GM19372 (cell line): Measurements from ENCODE around the gene TMPRSS11E.
"Not testable (repeated sequence)": the region's sequence is repeated elsewhere in the genome, so short reads cannot be mapped to it uniquely, and the experiment has no call there.

ENCODE experiments used
- ATAC-seq: cut with Tn5 transposase; IDR thresholded peaks from one replicate; pipeline ENCODE4 v1.9.1; 2021; ENCODE audit warnings: mild to moderate bottlenecking, low read depth, moderate library complexity; ENCODE audit not compliant: unreplicated experiment

TMPRSS11E gene

DNA sequence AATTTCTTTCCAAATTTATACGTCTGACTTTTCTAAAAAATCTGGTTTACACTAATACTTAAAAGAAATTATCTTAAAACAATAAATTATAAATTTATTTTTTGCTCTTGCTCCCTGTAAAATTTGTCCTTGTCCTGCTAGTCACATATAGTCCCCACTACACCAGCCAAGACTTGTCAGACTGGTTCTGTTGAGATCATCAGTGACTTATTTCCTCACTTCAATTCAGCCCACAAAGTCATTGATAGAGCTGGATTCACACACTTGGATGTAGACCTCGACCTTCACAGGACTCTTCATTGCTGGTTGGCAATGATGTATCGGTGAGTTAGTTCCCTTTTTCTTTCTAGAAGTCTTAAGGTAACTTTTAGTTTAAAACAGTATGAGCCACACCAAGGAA, at the start of gene TMPRSS11E:
Gene TMPRSS11E (plus strand): TSS at position 263 of the 400 bp plus-strand sequence. CDS start 50 bp downstream, at position 313.
- ATAC-seq = no peak

DNA sequence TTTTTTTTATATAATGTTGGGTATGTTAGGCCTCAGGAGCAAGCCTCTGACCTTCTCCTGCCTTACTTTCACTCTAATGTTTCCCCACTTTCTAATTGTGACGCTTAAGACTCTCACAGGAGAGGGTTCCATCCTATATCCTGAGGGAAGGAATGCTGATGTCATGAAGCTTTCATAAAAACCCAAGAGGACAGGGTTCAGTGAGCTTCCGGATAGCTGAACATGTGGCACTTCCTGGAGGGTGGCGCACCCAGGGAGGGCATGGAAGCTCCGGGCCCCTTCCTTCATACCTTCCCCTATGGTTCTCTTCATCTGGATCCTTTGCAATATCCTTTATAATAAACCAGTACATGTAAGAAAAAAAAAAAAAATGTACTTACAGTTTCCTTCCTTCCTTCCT, 48.0 kb upstream of the TMPRSS11E start:
- no peak for ATAC-seq

GRCh38 chr4:68401231-68401630, 46.0 kb upstream of the TMPRSS11E start:
- ATAC-seq = no peak

DNA sequence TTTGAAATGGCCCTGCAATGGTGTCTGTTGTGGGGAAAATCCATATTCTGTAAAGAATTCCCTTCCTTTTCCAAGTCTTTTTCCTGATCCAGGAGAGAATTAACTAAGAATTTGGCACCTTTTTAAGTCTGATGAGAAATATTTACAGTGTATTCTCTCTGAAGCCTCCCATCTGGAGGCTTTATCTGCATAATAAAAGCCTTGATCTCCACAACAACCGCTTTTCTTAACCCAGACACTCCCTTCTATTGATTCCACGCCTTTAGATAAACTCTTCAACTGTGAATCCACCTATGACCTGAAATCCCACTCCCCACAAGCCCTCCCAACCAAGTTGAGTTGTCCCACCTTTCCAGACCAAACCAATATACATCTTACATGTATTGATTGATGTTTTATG, 43.1 kb upstream of the TMPRSS11E start:
- ATAC-seq = no peak

GRCh38 chr4:68405718-68406478, 41.4 kb upstream of the TMPRSS11E start:
- not testable (repeated sequence) for ATAC-seq

GRCh38 chr4:68406479-68406859, 40.8 kb upstream of the TMPRSS11E start:
- ATAC-seq = no peak

DNA sequence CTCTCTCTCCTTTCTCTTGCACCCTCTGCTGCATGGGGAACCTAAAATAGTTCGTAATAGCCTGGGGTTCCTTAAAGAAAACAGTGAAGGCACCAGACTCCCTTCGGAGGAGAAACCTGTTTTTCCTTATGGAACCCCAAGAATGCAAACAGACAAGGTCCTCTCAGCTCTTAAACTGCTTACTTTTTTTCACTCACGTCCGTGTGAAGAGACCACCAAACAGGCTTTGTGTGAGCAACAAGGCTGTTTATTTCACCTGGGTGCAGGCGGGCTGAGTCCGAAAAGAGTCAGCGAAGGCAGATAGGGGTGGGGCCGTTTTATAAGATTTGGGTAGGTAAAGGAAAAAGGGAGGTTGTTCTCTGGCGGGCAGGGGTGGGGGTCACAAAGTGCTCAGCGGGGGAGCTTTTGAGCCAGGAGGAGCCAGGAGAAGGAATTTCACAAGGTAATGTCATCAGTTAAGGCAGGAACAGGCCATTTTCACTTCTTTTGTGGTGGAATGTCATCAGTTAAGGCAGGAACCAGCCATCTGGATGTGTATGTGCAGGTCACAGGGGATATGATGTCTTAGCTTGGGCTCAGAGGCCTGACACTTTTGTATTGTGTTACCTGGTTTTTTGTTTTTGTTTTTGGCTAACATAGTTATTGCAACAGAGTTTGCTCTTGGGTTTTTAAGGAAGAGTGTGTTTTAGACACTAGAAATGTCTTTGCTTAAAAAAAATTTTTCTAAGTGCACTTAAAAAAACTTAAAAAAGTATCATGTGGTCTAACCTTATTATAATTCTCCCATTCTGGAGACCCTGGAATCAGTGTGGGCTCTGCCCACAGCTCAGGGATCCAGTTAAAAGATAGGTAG, 40.0 kb upstream of the TMPRSS11E start:
- not testable (repeated sequence) for ATAC-seq

GRCh38 chr4:68407868-68408190, 39.4 kb upstream of the TMPRSS11E start:
- ATAC-seq = no peak

DNA sequence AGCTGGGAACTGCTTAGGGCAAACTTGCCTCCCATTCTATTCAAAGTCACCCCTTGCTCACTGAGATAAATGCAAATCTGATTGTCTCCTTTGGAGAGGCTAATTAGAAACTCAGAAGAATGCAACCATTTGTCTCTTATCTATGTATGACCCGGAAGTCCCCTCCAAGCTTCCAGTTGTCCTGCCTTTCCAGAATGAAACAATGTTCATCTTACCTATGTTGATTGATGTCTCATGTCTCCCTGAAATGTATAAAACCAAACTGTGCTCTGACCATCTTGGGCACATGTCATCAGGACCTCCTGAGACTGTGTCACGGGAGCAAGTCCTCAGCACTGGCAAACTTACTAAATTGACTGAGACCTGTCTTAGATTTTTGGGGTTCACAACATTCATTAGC, 37.1 kb upstream of the TMPRSS11E start:
- ATAC-seq = no peak

DNA sequence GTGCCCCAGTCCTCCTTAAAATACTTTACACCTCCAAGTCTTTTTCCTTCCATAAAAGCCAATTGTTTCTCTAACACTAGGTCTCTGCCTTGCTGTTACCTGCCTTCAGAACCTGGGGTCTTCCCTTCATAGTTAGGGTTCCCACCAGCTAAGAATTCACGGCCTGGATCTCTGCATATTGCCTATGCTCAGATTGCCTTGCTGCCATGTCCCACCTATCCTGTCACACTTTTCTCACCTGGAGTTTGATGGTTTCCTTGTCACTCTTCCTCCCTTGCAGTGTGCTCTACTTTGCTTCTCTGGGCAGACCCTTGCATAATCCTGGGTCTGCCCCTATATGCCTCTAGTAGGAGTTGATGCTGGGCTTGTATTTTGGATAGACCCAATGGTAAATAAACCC, 36.6 kb upstream of the TMPRSS11E start:
- ATAC-seq = no peak

GRCh38 chr4:68412031-68412430, 35.2 kb upstream of the TMPRSS11E start:
- ATAC-seq = not testable (repeated sequence)

- ATAC-seq = no peak
Observed at GRCh38 chr4:68416591-68416990, 30.7 kb upstream of the TMPRSS11E start.

- no peak for ATAC-seq
Observed at GRCh38 chr4:68426516-68426915, 20.7 kb upstream of the TMPRSS11E start.

- no peak for ATAC-seq
Observed at GRCh38 chr4:68430337-68430736, 16.9 kb upstream of the TMPRSS11E start.

- no peak for ATAC-seq
Observed at GRCh38 chr4:68432320-68432719, 14.9 kb upstream of the TMPRSS11E start.

- ATAC-seq = no peak
Observed at GRCh38 chr4:68433582-68433981, 13.7 kb upstream of the TMPRSS11E start.

GRCh38 chr4:68434277-68434676, 13.0 kb upstream of the TMPRSS11E start:
- ATAC-seq = no peak

- ATAC-seq = no peak
Observed at GRCh38 chr4:68434836-68435235, 12.4 kb upstream of the TMPRSS11E start.

DNA sequence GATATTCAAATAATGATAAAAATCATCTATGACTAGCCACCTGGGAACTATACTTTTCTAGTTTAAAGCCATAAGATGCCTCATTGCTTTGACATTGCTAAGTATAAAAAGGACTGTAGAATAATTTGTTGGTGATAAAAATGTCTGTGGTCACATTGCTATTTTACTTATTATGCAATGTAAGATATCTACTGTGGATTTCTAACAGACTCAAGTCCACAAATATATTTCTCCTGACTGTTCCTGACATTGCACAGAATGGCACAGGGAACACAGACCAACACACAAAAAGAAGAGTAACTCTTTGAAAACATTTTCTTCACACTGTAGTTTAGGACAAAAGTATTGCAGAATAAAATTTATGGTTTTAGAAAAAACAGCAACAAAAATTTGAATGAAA, 2.2 kb upstream of the TMPRSS11E start:
- no peak for ATAC-seq

DNA sequence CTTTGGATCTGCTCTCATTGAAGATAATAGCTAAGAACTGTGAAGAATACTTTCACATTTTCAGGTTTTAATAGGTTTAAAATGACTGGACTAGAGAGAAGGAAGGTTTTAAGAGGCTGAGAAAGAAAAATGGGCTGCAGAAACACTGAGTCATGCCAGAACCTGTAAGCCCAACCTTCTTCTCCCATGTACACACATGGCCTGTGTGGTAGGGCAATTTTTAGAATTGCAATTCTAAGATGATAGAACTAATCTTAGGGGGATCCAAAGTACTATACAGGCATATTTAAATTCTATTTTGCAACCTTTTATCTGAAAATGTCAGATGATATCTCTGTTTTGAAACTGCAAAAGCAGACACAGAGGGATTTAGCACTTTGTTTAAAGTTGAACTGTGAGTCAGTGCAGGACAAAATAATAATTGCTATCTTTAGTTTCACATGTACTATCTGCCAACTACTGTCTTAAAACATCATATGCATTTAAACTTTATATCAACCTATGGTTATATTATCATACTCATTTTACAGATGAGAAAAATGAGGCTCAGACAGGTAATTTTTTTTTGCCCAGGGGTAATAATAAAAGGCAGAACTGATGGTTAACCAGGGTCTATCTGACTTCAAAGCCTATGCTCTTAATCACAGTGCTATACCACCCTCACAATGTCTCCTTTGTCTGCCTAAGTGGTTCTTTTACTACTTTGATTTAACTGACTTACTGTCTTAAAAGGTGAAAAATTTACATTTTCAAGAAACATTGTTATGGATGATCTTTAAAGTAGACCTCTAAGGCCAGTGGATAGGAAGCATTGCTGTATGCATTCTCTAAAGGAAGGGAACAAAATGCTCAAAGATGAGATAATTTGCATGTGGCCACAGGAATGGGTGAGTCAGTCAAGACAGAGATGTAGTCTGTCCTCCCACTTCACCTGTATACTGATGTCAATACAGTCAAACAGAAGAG, 4.3 kb downstream of the TMPRSS11E start:
- no peak for ATAC-seq

DNA sequence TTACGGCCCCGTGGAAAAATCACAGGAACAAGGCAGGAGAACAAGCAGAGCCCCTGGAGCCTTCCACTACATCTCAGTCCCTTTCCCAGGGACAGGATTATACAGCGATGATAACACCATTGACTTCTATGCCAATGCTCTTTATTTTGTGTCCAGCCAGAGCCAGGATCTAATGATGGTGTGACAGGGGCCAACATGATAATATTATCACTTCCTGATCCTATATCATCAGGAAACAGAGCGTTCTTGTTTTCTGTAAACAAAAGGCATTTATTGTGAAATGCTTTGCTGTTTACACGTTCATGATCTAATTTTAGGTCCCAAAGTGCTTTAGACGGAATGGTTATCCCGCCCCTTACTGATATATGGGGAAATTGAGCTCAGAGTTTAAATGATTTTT, 12.8 kb downstream of the TMPRSS11E start:
- no peak for ATAC-seq
